KMS-11 (cell line): Measurements from ENCODE around the gene GPR35.

Source experiments
- H2AFZ ChIP-seq: fragments of 200-600 bp; sonication (generic); 2 replicates; pipeline ENCODE4 v1.6.1; 2016; ENCODE audit warnings: antibody characterized with exemption, mixed run types, low read depth
- H3K27ac ChIP-seq: fragments of 200-600 bp; sonication (generic); 2 replicates; pipeline ENCODE4 v1.6.1; 2016; ENCODE audit warnings: mild to moderate bottlenecking, mixed run types
- H3K27me3 ChIP-seq: fragments of 200-600 bp; sonication (generic); 2 replicates; pipeline ENCODE4 v1.6.1; 2017; ENCODE audit warnings: mild to moderate bottlenecking, low read depth, mixed run types, moderate library complexity; ENCODE audit not compliant: insufficient read depth
- H3K36me3 ChIP-seq: fragments of 200-600 bp; sonication (generic); 2 replicates; pipeline ENCODE4 v1.6.1; 2017; ENCODE audit warnings: mild to moderate bottlenecking, mixed run types; ENCODE audit not compliant: insufficient read depth
- H3K4me1 ChIP-seq: fragments of 200-600 bp; sonication (generic); 2 replicates; pipeline ENCODE4 v1.6.1; 2016; ENCODE audit warnings: mild to moderate bottlenecking, low read depth, mixed run types; ENCODE audit not compliant: poor library complexity, severe bottlenecking
- H3K4me2 ChIP-seq: fragments of 200-600 bp; sonication (generic); 2 replicates; pipeline ENCODE4 v1.7.0; 2016; ENCODE audit warnings: mild to moderate bottlenecking, mixed run types
- H3K4me3 ChIP-seq: fragments of 200-600 bp; sonication (generic); IDR thresholded peaks from 2 replicates; pipeline ENCODE4 v1.6.1; 2017; ENCODE audit warnings: low read depth, low read length, mixed read lengths; ENCODE audit not compliant: insufficient read depth
- H3K79me2 ChIP-seq: fragments of 200-600 bp; sonication (generic); 2 replicates; pipeline ENCODE4 v1.6.1; 2016; ENCODE audit warnings: low read depth, mixed run types; ENCODE audit not compliant: insufficient read depth
- H3K9ac ChIP-seq: fragments of 200-600 bp; sonication (generic); 2 replicates; pipeline ENCODE4 v1.6.1; 2016; ENCODE audit warnings: mild to moderate bottlenecking, mixed run types
- H4K20me1 ChIP-seq: fragments of 200-600 bp; sonication (generic); 2 replicates; pipeline ENCODE4 v1.6.1; 2016; ENCODE audit warnings: mild to moderate bottlenecking, mixed run types; ENCODE audit not compliant: insufficient read depth
- TF ChIP-seq, protein P1 (sequence below): fragments of 200-600 bp; sonication (generic); conservative IDR thresholded peaks from 2 replicates; pipeline ENCODE4 v1.6.1; 2017; ENCODE audit warnings: low read depth, mild to moderate bottlenecking, antibody characterized with exemption, low read length, moderate library complexity, mixed read lengths

The GPR35 gene

DNA sequence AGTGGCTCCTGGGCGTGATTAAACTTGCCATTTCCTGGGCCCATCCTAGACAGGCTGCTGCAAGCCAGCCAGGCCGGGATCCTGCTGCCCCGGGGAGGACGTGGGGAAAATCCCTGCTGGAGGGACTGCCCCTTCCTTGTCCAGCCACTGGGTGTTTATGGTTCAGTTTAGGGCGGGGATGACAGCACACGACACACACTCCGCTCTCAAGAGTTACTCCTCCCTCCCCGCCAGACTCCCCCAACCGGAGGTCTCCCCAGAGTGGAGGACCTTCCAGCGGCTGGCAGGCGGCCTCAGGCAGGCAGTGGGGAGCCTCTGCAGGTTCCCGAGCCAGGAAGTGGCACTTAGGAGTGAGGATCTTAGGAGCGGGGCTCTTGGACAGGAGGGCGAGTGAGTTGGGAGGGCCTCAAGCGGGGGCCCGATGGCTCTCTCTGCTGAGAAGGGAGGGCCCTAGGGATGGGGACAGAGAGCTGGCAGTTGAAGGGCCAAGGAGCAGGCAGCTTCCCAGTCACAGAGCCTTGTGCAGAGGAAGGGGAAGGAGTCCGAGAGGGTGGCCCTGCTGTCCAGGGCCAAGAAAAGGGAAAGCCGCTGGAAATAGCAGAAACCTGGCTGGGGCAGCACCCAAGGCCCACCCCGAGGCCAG is 5.7 kb upstream of the GPR35 start:
- TF ChIP-seq, protein P1, sequence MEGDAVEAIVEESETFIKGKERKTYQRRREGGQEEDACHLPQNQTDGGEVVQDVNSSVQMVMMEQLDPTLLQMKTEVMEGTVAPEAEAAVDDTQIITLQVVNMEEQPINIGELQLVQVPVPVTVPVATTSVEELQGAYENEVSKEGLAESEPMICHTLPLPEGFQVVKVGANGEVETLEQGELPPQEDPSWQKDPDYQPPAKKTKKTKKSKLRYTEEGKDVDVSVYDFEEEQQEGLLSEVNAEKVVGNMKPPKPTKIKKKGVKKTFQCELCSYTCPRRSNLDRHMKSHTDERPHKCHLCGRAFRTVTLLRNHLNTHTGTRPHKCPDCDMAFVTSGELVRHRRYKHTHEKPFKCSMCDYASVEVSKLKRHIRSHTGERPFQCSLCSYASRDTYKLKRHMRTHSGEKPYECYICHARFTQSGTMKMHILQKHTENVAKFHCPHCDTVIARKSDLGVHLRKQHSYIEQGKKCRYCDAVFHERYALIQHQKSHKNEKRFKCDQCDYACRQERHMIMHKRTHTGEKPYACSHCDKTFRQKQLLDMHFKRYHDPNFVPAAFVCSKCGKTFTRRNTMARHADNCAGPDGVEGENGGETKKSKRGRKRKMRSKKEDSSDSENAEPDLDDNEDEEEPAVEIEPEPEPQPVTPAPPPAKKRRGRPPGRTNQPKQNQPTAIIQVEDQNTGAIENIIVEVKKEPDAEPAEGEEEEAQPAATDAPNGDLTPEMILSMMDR = no peak
- Histone ChIP-seq H3K4me1 (no peaks in the 10 kb centered on the region), H2AFZ (no peak overlapping the region), H3K27me3 (no peaks in the 10 kb centered on the region), H3K4me2 (no peak overlapping the region), H3K79me2 (no peaks in the 10 kb centered on the region), H3K4me3 (no peak overlapping the region), H3K9ac (no peak overlapping the region), H3K27ac (no peak overlapping the region), H3K36me3 (no peaks in the 10 kb centered on the region), H4K20me1 (no peaks in the 10 kb centered on the region)

DNA sequence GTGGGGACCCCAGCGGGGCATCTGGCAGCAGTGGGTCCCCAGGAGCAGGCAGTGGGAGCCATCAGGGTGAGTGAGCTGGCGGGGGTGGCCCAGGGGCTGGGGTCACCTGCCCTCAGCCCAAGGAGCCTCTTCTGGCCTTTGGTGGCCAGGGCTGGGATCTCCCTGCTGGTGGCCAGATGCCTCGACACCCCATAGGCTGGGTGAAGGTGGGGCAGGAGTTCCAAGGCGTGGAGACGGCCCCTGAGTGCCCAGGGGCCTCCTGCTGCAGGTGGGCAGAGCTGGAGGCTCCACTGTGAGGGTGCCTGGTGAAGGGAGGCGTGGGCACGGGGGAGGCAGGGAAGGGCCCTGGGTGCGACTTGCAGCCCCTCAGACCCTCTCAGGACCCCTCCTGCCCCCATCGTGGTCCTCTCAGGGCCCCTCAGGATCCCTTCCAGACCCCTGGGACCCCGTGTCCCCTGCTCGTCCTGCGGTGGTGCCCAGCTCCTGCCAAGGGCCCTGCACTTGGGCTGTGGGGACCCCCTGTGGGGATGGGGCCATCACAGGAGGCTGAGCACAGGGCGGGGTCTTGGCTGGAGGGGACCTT is 5.0 kb upstream of the GPR35 start:
- TF ChIP-seq, protein P1 = no peak
- no peaks in the 10 kb centered on the region for H3K36me3 ChIP-seq
- H3K4me1 ChIP-seq = no peaks in the 10 kb centered on the region
- H2AFZ ChIP-seq = no peak overlapping the region
- no peak overlapping the region for H3K4me2 ChIP-seq
- H3K4me3 ChIP-seq = no peak overlapping the region
- no peaks in the 10 kb centered on the region for H3K79me2 ChIP-seq
- H3K9ac ChIP-seq = no peak overlapping the region
- H3K27ac ChIP-seq = no peak overlapping the region
- no peaks in the 10 kb centered on the region for H4K20me1 ChIP-seq
- H3K27me3 ChIP-seq = no peaks in the 10 kb centered on the region

DNA sequence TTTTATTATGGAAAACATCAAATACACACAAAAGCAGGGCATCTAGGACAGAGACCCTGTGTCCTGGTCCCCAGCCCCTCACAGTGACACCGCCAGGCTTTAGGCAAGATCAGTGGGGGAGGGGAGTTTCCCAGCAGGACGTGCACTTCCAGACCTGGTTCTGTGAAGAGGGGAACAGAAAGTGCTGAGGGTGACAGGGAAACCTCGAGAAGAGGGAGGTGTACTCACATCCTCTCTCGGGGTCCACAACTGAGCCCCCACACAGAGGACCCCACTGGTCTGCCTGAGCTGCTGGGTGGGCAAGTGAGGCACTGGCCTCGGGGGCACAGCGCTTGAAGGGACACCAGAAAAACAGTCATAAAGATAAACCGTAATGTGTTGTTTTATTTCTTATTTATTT is 4.4 kb upstream of the GPR35 start:
- Histone ChIP-seq H3K9ac (no peak overlapping the region), H3K4me3 (no peak overlapping the region), H4K20me1 (no peaks in the 10 kb centered on the region), H3K27ac (no peak overlapping the region), H3K36me3 (no peaks in the 10 kb centered on the region), H2AFZ (no peak overlapping the region), H3K79me2 (no peaks in the 10 kb centered on the region), H3K4me1 (no peaks in the 10 kb centered on the region), H3K27me3 (no peaks in the 10 kb centered on the region), H3K4me2 (no peak overlapping the region)
- TF ChIP-seq, protein P1 = no peak

DNA sequence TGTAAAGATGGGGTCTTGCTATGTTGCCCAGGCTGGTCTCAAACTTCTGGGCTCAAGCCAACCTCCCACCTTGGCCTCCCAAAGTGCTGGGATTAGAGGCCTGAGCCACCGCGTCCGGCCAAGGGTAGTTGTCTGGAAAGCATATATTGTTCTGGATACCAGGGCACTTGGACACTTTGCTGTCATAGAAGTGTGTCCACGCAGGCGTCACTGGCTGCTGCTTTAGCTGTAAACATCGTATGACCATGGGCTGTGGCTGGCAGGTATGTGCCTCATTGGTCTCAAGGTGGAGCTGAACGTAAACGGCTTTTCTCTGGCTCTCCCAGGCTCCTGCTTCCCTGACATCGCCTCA is 3.2 kb upstream of the GPR35 start:
- TF ChIP-seq, protein P1 = no peak
- no peak overlapping the region for H3K4me2 ChIP-seq
- no peak overlapping the region for H3K9ac ChIP-seq
- no peaks in the 10 kb centered on the region for H3K36me3 ChIP-seq
- no peaks in the 10 kb centered on the region for H3K79me2 ChIP-seq
- no peaks in the 10 kb centered on the region for H3K4me1 ChIP-seq
- H4K20me1 ChIP-seq = no peaks in the 10 kb centered on the region
- no peaks in the 10 kb centered on the region for H3K27me3 ChIP-seq
- no peak overlapping the region for H2AFZ ChIP-seq
- no peak overlapping the region for H3K4me3 ChIP-seq
- H3K27ac ChIP-seq = no peak overlapping the region
